Liver (tissue), 9 donors: ENCODE data around the gene TMPRSS6. TPM values are rescaled to one million over a fixed set of nuclear protein-coding genes. Genes with fewer than 3 reads are reported as not detected.

ENCODE experiments used
- DNase-seq: peaks from one replicate; pipeline ENCODE4 v3.0.0-alpha.2; 2017; ENCODE audit warnings: low spot score
- H3K27ac ChIP-seq, 2 donors: one replicate each; pipeline ENCODE4 v1.7.0; 2013; ENCODE audit warnings: inconsistent platforms in 2 of 2, low read length in 2 of 2, control low read depth in 1 of 2, low read depth in 1 of 2, mild to moderate bottlenecking in 1 of 2
- H3K27me3 ChIP-seq, 4 donors: one replicate each; pipeline versions ENCODE4 v1.6.1 to v1.7.0; 2013; ENCODE audit warnings: low read length in 3 of 4, inconsistent platforms in 1 of 4, mild to moderate bottlenecking in 1 of 4, moderate library complexity in 1 of 4; ENCODE audit not compliant: control insufficient read depth in 4 of 4, insufficient read depth in 4 of 4
- H3K36me3 ChIP-seq, 4 donors: one replicate each; pipeline versions ENCODE4 v1.6.1 to v1.7.0; 2013; ENCODE audit warnings: low read length in 3 of 4, mild to moderate bottlenecking in 3 of 4, low read depth in 1 of 4, moderate library complexity in 1 of 4; ENCODE audit not compliant: control insufficient read depth in 4 of 4, insufficient read depth in 3 of 4
- H3K4me1 ChIP-seq, 4 donors: one replicate each; pipeline versions ENCODE4 v1.6.1 to v1.7.0; 2013; ENCODE audit warnings: low read length in 3 of 4, mild to moderate bottlenecking in 3 of 4, moderate library complexity in 1 of 4; ENCODE audit not compliant: control insufficient read depth in 4 of 4, insufficient read depth in 4 of 4
- H3K4me3 ChIP-seq, 3 donors: one replicate each; pipeline versions ENCODE4 v1.6.1 to v1.7.0; 2013; ENCODE audit warnings: low read length in 3 of 3, control low read depth in 1 of 3, low read depth in 1 of 3, mild to moderate bottlenecking in 1 of 3
- H3K9ac ChIP-seq, 2 donors: one replicate each; pipeline ENCODE4 v1.7.0; 2013; ENCODE audit warnings: low read length in 2 of 2, mild to moderate bottlenecking in 2 of 2, moderate library complexity in 2 of 2, control low read depth in 1 of 2, low read depth in 1 of 2
- H3K9me3 ChIP-seq, 4 donors: one replicate each; pipeline versions ENCODE4 v1.6.1 to v1.7.0; 2013; ENCODE audit warnings: low read length in 3 of 4; ENCODE audit not compliant: control insufficient read depth in 4 of 4
- EGR1 ChIP-seq, 2 donors: IDR thresholded peaks; 2 replicates each; pipeline ENCODE4 v1.6.1; 2016 to 2018; ENCODE audit warnings: antibody characterized with exemption in 2 of 2, low read depth in 2 of 2
- FOXA1 ChIP-seq: IDR thresholded peaks from 2 replicates; pipeline ENCODE4 v1.6.1; 2016; ENCODE audit warnings: antibody characterized with exemption
- FOXA2 ChIP-seq: IDR thresholded peaks from 2 replicates; pipeline ENCODE4 v1.6.1; 2016; ENCODE audit warnings: antibody characterized with exemption
- GABPA ChIP-seq, 2 donors: IDR thresholded peaks in 1 of 2; conservative IDR thresholded peaks in 1 of 2; 2 replicates each; pipeline ENCODE4 v1.6.1; 2016; ENCODE audit warnings: antibody characterized with exemption in 2 of 2, mild to moderate bottlenecking in 1 of 2, moderate library complexity in 1 of 2
- HNF4A ChIP-seq, 2 donors: conservative IDR thresholded peaks; 2 replicates each; pipeline ENCODE4 v1.6.1; 2016; ENCODE audit warnings: antibody characterized with exemption in 2 of 2, mild to moderate bottlenecking in 2 of 2
- HNF4G ChIP-seq: IDR thresholded peaks from 2 replicates; pipeline ENCODE4 v1.6.1; 2016; ENCODE audit warnings: antibody characterized with exemption
- JUND ChIP-seq, 2 donors: IDR thresholded peaks; 2 replicates each; pipeline ENCODE4 v1.6.1; 2016; ENCODE audit warnings: antibody characterized with exemption in 2 of 2
- RAD21 ChIP-seq, 2 donors: IDR thresholded peaks; 2 replicates each; pipeline ENCODE4 v1.6.1; 2016; ENCODE audit warnings: antibody characterized with exemption in 2 of 2, mild to moderate bottlenecking in 2 of 2
- RXRA ChIP-seq, 2 donors: IDR thresholded peaks; 2 replicates each; pipeline ENCODE4 v1.6.1; 2017 to 2018; ENCODE audit warnings: antibody characterized with exemption in 2 of 2, mild to moderate bottlenecking in 1 of 2
- SP1 ChIP-seq: IDR thresholded peaks from 2 replicates; pipeline ENCODE4 v1.6.1; 2018; ENCODE audit warnings: antibody characterized with exemption, mild to moderate bottlenecking
- TAF1 ChIP-seq: conservative IDR thresholded peaks from 2 replicates; pipeline ENCODE4 v1.6.1; 2016; ENCODE audit warnings: antibody characterized with exemption, mild to moderate bottlenecking
- YY1 ChIP-seq: IDR thresholded peaks from 2 replicates; pipeline ENCODE4 v1.6.1; 2016; ENCODE audit warnings: antibody characterized with exemption, mild to moderate bottlenecking
- WGBS: extraction: QIAGEN DNeasy Blood & Tissue Kit; methylation state at CpG from one replicate; pipeline ENCODE4 v1.1.7; 2013; 5-methylcytosine and 5-hydroxymethylcytosine counted together
- polyA plus RNA-seq, 2 donors: library from polyadenylated mRNA; stranded (reverse) in 1 of 2; unstranded in 1 of 2; fragments of 200-250 nt in 1 of 2; fragments of >200 nt in 1 of 2; fragmentation: Nextera tagmentation in 1 of 2; extraction: Ambion mirVana in 1 of 2; gene quantifications; one replicate each; pipeline versions ENCODE4 v1.2.1 to v1.2.3, GENCODE V29; 2013 to 2015
- total RNA-seq, 2 donors: library from RNA; depleted of rRNA; stranded (reverse); fragments of >200 nt; gene quantifications; one replicate each; pipeline ENCODE4 v1.2.3, GENCODE V29; 2014
- TF ChIP-seq, protein P1 (sequence below): IDR thresholded peaks from 2 replicates; pipeline ENCODE4 v1.6.1; 2016; ENCODE audit warnings: antibody characterized with exemption, mild to moderate bottlenecking
- TF ChIP-seq, protein P2 (sequence below): IDR thresholded peaks from 2 replicates; pipeline ENCODE4 v1.6.1; 2016; ENCODE audit warnings: antibody characterized with exemption
- TF ChIP-seq, protein P3 (sequence below): IDR thresholded peaks from 2 replicates; pipeline ENCODE4 v1.6.1; 2016; ENCODE audit warnings: antibody characterized with exemption
- TF ChIP-seq, protein P4 (sequence below): fragments of 150-350 bp; IDR thresholded peaks from 2 replicates; pipeline ENCODE4 v1.5.1; 2017; ENCODE audit warnings: improper control_type of control experiment, low read depth, low read length; ENCODE audit not compliant: missing input control
- donor health status: healthy.
- donor health status: healthy.
- donor health status: healthy.
- donor health status: healthy.
- donor health status: healthy.

The TMPRSS6 gene
- total and polyA plus RNA-seq, 4 donors, result 12.6 to 47.1 (median 39.9) TPM

DNA sequence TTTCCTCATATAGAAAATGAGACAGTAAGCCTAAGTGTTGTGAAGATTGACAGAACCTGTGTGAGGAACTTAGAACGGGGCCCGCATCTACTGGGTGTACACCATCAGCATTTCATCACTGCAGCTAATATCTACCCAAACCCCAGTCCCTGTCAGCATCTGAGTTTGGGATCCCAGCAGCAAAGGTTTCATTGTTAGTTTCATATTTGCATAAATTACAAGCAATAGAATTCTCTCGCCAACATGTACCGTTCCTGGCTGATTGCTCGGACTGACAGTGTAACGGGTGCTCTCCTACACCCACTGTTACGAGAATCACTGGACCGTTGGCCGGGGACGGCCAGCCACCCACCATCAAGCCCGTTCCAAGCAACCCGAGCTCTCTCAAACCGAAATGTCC is 10.4 kb upstream of the TMPRSS6 start:
- no peak for DNase-seq
- H3K27me3 ChIP-seq, result no peaks in the 10 kb centered on the region
- H3K4me1 ChIP-seq, result peaks cover 0 to 3% (median 0%) of the 10 kb centered on the region in 4 donors
- H3K36me3 ChIP-seq, result no peaks in the 10 kb centered on the region
- WGBS, result 93% methylated on average over 13 of the region's 13 CpGs
- TF ChIP-seq, protein P1, sequence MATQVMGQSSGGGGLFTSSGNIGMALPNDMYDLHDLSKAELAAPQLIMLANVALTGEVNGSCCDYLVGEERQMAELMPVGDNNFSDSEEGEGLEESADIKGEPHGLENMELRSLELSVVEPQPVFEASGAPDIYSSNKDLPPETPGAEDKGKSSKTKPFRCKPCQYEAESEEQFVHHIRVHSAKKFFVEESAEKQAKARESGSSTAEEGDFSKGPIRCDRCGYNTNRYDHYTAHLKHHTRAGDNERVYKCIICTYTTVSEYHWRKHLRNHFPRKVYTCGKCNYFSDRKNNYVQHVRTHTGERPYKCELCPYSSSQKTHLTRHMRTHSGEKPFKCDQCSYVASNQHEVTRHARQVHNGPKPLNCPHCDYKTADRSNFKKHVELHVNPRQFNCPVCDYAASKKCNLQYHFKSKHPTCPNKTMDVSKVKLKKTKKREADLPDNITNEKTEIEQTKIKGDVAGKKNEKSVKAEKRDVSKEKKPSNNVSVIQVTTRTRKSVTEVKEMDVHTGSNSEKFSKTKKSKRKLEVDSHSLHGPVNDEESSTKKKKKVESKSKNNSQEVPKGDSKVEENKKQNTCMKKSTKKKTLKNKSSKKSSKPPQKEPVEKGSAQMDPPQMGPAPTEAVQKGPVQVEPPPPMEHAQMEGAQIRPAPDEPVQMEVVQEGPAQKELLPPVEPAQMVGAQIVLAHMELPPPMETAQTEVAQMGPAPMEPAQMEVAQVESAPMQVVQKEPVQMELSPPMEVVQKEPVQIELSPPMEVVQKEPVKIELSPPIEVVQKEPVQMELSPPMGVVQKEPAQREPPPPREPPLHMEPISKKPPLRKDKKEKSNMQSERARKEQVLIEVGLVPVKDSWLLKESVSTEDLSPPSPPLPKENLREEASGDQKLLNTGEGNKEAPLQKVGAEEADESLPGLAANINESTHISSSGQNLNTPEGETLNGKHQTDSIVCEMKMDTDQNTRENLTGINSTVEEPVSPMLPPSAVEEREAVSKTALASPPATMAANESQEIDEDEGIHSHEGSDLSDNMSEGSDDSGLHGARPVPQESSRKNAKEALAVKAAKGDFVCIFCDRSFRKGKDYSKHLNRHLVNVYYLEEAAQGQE, result no peak
- TF ChIP-seq RAD21 (IDR thresholded peaks at IDR 0.05) (no peak), HNF4A (conservative IDR thresholded peaks at IDR 0.05) (no peak), GABPA (IDR thresholded peaks at IDR 0.05 in 1 of 2, conservative IDR thresholded peaks at IDR 0.05 in 1 of 2) (no peak), FOXA2 (no peak), FOXA1 (no peak), EGR1 (IDR thresholded peaks at IDR 0.05; ENCODE audit: low read depth in 2 of 2) (no peak), RXRA (IDR thresholded peaks at IDR 0.05) (no peak), HNF4G (no peak), JUND (IDR thresholded peaks at IDR 0.05) (no peak)
- TF ChIP-seq, protein P2, sequence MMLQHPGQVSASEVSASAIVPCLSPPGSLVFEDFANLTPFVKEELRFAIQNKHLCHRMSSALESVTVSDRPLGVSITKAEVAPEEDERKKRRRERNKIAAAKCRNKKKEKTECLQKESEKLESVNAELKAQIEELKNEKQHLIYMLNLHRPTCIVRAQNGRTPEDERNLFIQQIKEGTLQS, result no peak
- TF ChIP-seq, protein P3, sequence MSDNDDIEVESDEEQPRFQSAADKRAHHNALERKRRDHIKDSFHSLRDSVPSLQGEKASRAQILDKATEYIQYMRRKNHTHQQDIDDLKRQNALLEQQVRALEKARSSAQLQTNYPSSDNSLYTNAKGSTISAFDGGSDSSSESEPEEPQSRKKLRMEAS, result no peak
- TF ChIP-seq, protein P4, sequence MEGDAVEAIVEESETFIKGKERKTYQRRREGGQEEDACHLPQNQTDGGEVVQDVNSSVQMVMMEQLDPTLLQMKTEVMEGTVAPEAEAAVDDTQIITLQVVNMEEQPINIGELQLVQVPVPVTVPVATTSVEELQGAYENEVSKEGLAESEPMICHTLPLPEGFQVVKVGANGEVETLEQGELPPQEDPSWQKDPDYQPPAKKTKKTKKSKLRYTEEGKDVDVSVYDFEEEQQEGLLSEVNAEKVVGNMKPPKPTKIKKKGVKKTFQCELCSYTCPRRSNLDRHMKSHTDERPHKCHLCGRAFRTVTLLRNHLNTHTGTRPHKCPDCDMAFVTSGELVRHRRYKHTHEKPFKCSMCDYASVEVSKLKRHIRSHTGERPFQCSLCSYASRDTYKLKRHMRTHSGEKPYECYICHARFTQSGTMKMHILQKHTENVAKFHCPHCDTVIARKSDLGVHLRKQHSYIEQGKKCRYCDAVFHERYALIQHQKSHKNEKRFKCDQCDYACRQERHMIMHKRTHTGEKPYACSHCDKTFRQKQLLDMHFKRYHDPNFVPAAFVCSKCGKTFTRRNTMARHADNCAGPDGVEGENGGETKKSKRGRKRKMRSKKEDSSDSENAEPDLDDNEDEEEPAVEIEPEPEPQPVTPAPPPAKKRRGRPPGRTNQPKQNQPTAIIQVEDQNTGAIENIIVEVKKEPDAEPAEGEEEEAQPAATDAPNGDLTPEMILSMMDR, result no peak
- no peak overlapping the region for H3K9ac ChIP-seq
- H3K27ac ChIP-seq, result no peak overlapping the region
- no peaks in the 10 kb centered on the region for H3K9me3 ChIP-seq
- no peak overlapping the region for H3K4me3 ChIP-seq

DNA sequence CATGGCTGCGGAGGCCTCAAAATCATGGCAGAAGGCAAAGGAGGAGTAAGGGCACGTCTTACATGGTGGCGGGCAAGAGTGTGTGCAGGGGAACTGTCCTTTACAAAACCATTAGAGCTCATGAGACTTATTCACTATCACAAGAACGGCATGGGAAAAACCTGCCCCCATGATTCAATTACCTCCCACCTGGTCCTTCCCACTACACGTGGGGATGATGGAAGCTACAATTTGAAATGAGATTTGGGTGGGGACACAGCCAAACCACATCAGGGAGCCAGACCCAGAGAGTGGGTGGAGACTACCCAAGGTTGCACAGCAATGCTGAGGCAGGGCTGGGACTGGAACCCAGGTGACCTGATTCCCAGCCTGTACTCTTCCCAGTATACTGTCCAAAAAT is 8.6 kb upstream of the TMPRSS6 start:
- 95% methylated on average over 5 of the region's 5 CpGs for WGBS
- TF ChIP-seq HNF4G, result no peak
- TF ChIP-seq, protein P3, result no peak
- TF ChIP-seq RXRA (IDR thresholded peaks at IDR 0.05), result no peak
- no peak for TF ChIP-seq HNF4A (conservative IDR thresholded peaks at IDR 0.05)
- TF ChIP-seq RAD21 (IDR thresholded peaks at IDR 0.05), result no peak
- TF ChIP-seq, protein P1, result no peak
- TF ChIP-seq JUND (IDR thresholded peaks at IDR 0.05), result no peak
- no peak for TF ChIP-seq TAF1
- TF ChIP-seq, protein P4, result no peak
- TF ChIP-seq SP1, result no peak
- no peak for TF ChIP-seq FOXA1
- no peak for TF ChIP-seq YY1
- no peak for TF ChIP-seq GABPA (IDR thresholded peaks at IDR 0.05 in 1 of 2, conservative IDR thresholded peaks at IDR 0.05 in 1 of 2)
- no peak for TF ChIP-seq EGR1 (IDR thresholded peaks at IDR 0.05; ENCODE audit: low read depth in 2 of 2)
- Histone ChIP-seq H3K4me1 (peaks cover 0 to 14% (median 5%) of the 10 kb centered on the region in 4 donors), H3K9ac (no peak overlapping the region), H3K36me3 (peaks cover 0 to under 1% (median 0%) of the 10 kb centered on the region in 4 donors), H3K27ac (no peak overlapping the region), H3K9me3 (no peaks in the 10 kb centered on the region), H3K27me3 (no peaks in the 10 kb centered on the region), H3K4me3 (no peak overlapping the region)
- no peak for DNase-seq
